Rectal smooth muscle tissue (tissue), 1 donor: ENCODE results near the gene ECI1.

ENCODE experiments used
- H3K27ac ChIP-seq: one replicate; pipeline ENCODE4 v1.7.0; 2013; ENCODE audit warnings: low read depth, low read length, inconsistent platforms
- H3K27me3 ChIP-seq: one replicate; pipeline ENCODE4 v1.7.0; 2013; ENCODE audit warnings: low read length; ENCODE audit not compliant: control insufficient read depth, insufficient read depth
- H3K36me3 ChIP-seq: one replicate; pipeline ENCODE4 v1.7.0; 2013; ENCODE audit warnings: low read length; ENCODE audit not compliant: control insufficient read depth, insufficient read depth
- H3K4me1 ChIP-seq: one replicate; pipeline ENCODE4 v1.7.0; 2013; ENCODE audit warnings: low read length; ENCODE audit not compliant: control insufficient read depth, insufficient read depth
- H3K4me3 ChIP-seq: one replicate; pipeline ENCODE4 v1.7.0; 2013; ENCODE audit warnings: low read length
- H3K9ac ChIP-seq: one replicate; pipeline ENCODE4 v1.7.0; 2013; ENCODE audit warnings: low read length

ECI1 gene

DNA sequence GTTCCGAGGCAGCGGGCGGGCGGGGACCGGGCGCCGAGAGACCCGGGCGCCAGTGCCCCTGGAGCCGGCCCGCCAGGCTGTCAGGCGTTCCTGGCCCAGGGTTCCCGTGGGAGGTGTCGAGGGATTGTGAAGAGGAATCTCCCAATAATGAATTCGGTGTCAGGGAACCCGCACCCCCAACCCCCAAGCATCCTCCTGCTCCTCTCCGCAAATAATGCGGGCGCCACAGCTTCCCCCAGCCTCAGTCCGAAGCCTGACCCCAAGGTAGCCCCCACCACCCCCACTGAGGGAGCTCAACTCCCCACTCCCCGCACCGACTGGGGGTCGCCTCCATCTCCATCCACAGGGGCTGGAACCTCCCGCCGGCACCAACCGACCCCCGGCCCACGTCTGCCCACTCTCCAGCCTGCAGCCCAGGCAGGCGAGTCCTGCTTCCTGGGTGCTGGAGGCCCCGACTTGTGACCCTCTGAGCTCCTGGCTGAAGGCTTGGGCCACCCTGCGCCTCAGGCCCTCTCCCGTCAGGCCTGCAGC is 54.3 kb downstream of the ECI1 start:
- no peak overlapping the region for H3K9ac ChIP-seq
- H3K4me1 ChIP-seq: no peaks in the 10 kb centered on the region
- no peak overlapping the region for H3K27ac ChIP-seq
- no peaks in the 10 kb centered on the region for H3K36me3 ChIP-seq
- H3K4me3 ChIP-seq: no peak overlapping the region
- peaks cover 28% of the 10 kb centered on the region for H3K27me3 ChIP-seq

DNA sequence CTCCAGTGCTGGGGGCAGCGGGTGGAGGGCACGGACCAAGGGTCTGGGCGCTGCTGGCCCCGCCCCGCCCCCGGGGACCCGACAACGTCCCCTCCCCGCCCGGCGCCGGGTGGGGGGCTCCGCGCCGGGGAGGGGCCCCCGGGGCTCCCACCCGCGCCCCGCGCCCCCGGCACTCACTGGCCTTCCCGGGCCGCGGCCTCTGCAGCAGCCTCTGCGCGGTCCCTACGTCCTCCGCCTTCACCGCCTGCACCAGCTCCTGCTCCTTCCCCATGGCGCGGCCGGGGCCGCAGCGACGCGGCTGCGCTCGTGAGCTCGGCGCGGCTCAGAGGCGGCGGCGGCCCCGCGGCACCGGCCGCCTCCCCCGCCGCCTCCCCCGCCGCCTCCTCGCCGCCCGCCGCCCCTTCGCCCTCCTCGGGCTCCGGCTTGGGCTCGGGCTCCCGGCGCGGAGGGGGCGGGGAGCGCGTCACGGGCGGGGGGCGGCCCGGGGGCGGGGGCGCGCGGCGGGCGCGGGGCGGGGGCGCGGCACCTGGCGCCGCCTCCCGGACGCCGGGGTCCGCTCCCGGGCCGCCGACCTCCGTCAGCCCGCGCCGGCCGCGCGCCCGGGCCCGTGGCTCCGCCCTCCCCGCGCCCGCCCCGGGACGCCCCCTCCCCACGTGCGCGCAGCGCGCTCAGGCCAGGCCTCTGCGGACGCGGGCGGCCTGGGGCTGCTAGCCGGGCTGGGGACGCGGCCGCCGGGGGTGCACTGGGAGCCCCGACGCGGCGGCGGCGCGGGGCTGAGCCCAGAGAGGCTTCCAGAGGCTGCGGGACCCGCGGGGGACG is 55.0 kb downstream of the ECI1 start, which contains the start of gene CASKIN1:
TSS of gene CASKIN1 (minus strand) at position 444 of the 819 bp plus-strand sequence. CDS start at position 271, 173 bp downstream.
- no peaks in the 10 kb centered on the region for H3K4me1 ChIP-seq
- no peaks in the 10 kb centered on the region for H3K36me3 ChIP-seq
- H3K27ac ChIP-seq: no peak within 1 kb of the TSS
- H3K4me3 ChIP-seq: peak within 1 kb of the TSS; percentile 21
- H3K9ac ChIP-seq: no peak within 1 kb of the TSS
- peaks cover 28% of the 10 kb centered on the region for H3K27me3 ChIP-seq

DNA sequence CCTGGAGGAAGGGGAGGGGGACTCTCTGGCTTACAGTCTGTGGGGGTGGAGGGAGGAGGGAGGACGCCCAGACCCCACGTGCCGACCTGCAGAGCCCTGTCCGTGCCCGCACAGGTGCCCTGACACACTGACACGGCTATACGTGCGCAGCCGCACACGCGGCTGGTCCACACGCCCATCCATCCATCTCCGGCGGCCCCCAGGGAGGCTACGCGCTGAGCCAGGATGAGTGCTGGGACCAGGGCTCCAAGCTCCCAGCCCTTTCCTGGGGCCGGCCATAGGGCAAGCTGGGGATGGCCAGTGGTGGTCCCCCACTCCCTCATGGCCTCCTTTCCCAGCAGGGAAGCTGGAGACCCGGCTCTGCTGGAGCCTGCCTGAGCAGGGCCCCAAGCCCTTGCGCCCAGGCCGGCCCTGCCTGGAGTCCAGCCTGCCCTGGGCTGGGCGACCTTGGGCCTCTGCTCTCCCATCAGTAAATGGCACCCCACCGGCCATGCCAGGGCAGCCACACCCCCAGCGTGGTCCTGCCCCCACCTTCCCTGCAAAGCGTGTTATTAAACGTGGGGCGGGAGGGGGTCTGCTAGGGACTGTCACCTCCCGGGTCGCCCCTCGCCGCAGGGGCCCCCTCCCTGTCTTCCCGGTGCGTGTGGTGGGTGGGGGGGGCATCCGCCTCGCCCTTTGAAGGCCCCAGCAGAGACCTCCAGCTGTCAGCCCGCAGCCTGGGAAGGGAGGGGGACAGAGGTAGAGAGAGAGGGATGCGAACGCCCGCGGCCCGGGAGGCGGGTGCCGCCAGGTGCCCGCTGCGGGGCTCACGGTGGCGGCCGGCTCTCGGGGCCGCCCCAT is 55.8 kb downstream of the ECI1 start:
- Histone ChIP-seq H3K27me3 (peaks cover 28% of the 10 kb centered on the region), H3K27ac (no peak overlapping the region), H3K4me3 (no peak overlapping the region), H3K36me3 (no peaks in the 10 kb centered on the region), H3K9ac (no peak overlapping the region), H3K4me1 (no peaks in the 10 kb centered on the region)

DNA sequence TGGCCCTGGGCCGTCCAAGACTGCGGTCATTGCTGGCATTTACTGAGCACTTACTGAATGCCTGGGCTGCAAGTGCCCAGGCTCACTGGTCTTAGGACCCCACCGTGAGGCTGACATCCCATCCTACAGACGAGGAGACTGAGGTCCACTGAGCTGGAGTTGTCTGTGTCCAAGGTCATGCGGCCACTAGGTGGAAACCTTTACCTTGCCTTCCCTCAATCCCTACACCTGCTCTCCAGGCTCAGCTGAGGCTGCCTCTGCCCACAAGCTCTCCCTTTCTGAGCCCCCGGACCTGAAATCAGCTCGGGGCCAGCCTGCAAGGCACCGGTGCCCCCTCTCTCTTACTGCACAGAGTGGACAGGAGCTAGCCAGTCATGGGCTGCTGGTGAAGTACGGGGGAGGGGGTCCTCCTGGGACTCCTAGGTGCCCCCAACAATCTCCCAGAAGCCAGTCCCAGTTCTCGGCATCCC is 56.5 kb downstream of the ECI1 start:
- H3K36me3 ChIP-seq: no peaks in the 10 kb centered on the region
- H3K9ac ChIP-seq: no peak overlapping the region
- H3K4me3 ChIP-seq: no peak overlapping the region
- H3K27ac ChIP-seq: no peak overlapping the region
- H3K4me1 ChIP-seq: no peaks in the 10 kb centered on the region
- peaks cover 28% of the 10 kb centered on the region for H3K27me3 ChIP-seq

DNA sequence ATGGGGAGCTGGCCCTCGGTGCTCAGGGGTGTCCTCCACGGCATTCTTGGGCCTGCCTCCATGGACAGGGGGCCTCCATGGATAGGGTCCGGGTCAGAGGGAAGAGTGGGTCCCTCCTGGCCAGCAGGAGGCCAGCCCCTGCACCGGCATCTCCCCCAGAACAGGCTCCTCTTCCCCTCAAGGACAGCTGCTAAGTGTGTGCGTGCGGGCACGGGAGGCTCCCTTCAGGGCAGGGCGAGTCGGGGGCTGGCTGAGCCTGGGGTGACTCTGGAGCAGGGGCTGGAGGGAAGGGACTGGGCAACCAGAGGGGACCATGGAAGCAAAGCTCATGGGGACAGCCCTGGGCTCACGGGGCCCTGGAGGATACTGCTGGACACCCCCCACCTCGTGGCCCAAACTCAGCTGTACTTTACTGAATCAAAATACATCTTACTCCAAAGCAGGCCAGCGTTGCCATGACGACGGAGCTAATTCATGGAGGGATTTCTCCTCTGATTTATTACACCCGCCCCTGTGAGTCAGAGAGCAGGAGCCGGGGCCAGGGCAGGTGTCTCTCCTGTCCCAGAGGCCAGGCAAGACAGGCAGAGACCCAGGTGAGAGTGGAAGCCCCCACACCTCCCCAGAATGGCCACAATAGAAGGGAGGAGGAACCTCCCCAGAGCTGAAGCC is 57.1 kb downstream of the ECI1 start:
- H3K4me3 ChIP-seq: no peak overlapping the region
- no peaks in the 10 kb centered on the region for H3K36me3 ChIP-seq
- H3K27me3 ChIP-seq: peaks cover 28% of the 10 kb centered on the region
- H3K4me1 ChIP-seq: no peaks in the 10 kb centered on the region
- no peak overlapping the region for H3K9ac ChIP-seq
- no peak overlapping the region for H3K27ac ChIP-seq

DNA sequence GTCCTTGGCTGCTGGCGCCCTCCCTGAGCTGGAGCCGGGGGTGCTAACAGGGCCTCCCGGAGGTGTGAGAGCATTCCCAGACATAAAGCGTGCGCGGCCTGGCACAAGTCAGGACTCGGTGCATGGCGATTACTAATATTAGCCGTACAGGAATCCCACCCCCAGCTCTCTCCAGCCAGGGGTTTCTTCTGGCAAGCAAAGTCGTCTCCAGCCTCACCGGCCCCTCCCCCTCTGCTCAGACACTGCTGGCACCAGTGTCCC is 60.0 kb downstream of the ECI1 start:
- Histone ChIP-seq H3K4me3 (no peak overlapping the region), H3K4me1 (no peaks in the 10 kb centered on the region), H3K9ac (no peak overlapping the region), H3K27me3 (peaks cover 22% of the 10 kb centered on the region), H3K36me3 (no peaks in the 10 kb centered on the region), H3K27ac (no peak overlapping the region)

DNA sequence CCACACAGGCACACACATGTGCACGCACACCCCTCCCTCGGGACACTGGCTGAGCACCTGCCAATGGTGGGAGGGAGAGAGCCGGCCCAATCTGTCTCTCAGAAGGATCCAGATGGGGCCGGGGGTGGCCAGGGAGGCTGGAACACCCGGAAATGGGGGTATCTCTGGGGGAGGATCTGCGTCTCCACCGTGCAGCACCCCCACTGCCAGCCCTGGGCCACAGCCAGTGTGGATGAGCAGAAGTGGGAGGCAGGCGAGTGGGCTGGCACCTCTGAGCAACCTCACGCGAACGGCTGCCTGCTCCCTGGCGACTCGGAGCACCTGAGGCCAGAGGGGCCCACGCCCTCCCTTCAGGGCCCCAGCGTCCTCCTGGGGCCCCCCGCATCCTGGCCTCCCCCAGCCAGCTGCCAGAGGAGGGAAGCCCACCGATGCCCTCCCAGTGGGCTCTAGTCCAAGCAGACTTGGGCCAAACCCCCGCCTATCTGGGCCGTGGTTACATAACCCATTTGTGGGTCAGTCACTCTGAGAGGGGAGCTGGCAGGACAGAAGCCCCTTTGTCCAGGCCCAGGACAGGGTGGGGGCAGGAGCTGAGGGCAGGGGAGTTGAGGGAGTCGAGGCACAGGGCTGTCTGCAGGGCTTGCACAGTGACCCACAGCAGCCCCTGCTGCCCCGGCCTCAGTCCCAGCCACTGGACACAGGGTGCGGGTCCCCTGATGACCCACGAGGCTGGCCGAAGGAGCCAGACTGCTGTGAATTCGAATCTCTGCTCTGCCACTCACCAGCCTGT is 60.5 kb downstream of the ECI1 start:
- no peak overlapping the region for H3K9ac ChIP-seq
- no peaks in the 10 kb centered on the region for H3K36me3 ChIP-seq
- no peaks in the 10 kb centered on the region for H3K4me1 ChIP-seq
- no peak overlapping the region for H3K27ac ChIP-seq
- no peak overlapping the region for H3K4me3 ChIP-seq
- H3K27me3 ChIP-seq: peaks cover 22% of the 10 kb centered on the region

DNA sequence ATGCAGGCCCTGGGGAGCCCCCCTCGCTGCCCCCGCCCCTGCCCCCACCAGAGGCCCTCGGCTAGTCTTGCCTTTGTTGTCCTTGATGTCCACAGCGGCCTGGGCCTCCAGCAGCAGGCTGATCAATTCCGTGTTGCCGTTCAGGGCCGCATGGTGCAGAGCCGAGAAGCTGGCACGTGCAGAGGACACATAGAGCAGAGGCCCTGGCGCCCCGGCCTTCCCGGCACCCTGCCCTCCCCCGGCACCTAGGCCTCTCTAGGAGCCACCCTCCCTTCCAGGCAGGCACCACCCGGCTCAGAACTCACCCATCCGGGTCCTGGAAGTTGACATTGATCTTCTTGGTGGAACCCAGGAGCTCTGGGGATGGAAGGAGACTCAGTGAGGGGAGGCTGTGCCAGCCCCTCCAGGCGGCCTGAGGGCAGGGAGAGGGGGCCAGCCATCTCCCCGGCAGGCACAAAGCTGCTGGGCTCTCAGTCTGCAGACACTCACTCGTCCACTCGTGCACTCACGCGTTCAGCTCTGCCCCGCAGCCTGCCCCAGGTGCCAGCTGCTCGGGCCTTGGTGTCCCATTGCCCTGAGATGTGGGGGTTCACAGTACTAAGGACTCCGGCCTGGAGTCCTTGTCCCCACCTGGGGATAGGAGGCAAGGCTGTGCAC is 61.3 kb downstream of the ECI1 start:
- Histone ChIP-seq H3K27me3 (peaks cover 16% of the 10 kb centered on the region), H3K4me1 (no peaks in the 10 kb centered on the region), H3K9ac (no peak overlapping the region), H3K4me3 (no peak overlapping the region), H3K36me3 (no peaks in the 10 kb centered on the region), H3K27ac (no peak overlapping the region)
